HepG2 (cell line): Measurements from ENCODE around the gene TAF6L. TPM values are rescaled to one million over a fixed set of nuclear protein-coding genes. Genes with fewer than 3 reads are reported as not detected.

Experiments used
- FOXO4 ChIP-seq: sonication (generic); formaldehyde crosslinking; conservative IDR thresholded peaks from 2 replicates; pipeline ENCODE4 v1.8.1; 2023; ENCODE audit warnings: missing genetic modification reagents
- HOXA5 ChIP-seq: sonication (generic); formaldehyde crosslinking; IDR thresholded peaks from 2 replicates; pipeline ENCODE4 v1.4.0; 2020; ENCODE audit warnings: missing genetic modification reagents
- KLF12 ChIP-seq: sonication (generic); formaldehyde crosslinking; IDR thresholded peaks from 2 replicates; pipeline ENCODE4 v1.4.0; 2020; ENCODE audit warnings: missing genetic modification reagents, borderline replicate concordance
- KMT2A ChIP-seq: sonication (generic); formaldehyde crosslinking; IDR thresholded peaks from 2 replicates; pipeline ENCODE4 v1.4.0; 2020; ENCODE audit warnings: missing genetic modification reagents
- MBNL3 ChIP-seq: fragments of 250-450 bp; sonication (Bioruptor Pico); conservative IDR thresholded peaks from 2 replicates; pipeline ENCODE4 v1.8.0; 2022; ENCODE audit warnings: mild to moderate bottlenecking, inconsistent platforms
- NR3C1 ChIP-seq: sonication (generic); formaldehyde crosslinking; IDR thresholded peaks from 2 replicates; pipeline ENCODE4 v1.4.0; 2020; ENCODE audit warnings: missing genetic modification reagents
- PAXIP1 ChIP-seq: sonication (generic); formaldehyde crosslinking; conservative IDR thresholded peaks from 2 replicates; pipeline ENCODE4 v1.4.0; 2020; ENCODE audit warnings: mild to moderate bottlenecking, missing genetic modification reagents, moderate library complexity
- PHF8 ChIP-seq: sonication (generic); formaldehyde crosslinking; IDR thresholded peaks from 2 replicates; pipeline ENCODE4 v1.5.0; 2020; ENCODE audit warnings: missing genetic modification reagents
- POLR2A ChIP-seq, 2 experiments: IDR thresholded peaks; 2 replicates each; pipeline ENCODE4 v1.6.1; 2011; ENCODE audit warnings: low read depth in 2 of 2, low read length in 2 of 2, mild to moderate bottlenecking in 1 of 2, moderate library complexity in 1 of 2; ENCODE audit not compliant: insufficient read depth in 1 of 2
- RCOR2 ChIP-seq: IDR thresholded peaks from 2 replicates; pipeline ENCODE4 v1.6.1; 2016; ENCODE audit warnings: missing biosample characterization, missing genetic modification reagents
- REXO4 ChIP-seq: sonication (generic); formaldehyde crosslinking; IDR thresholded peaks from 2 replicates; pipeline ENCODE4 v1.8.0; 2022; ENCODE audit warnings: missing genetic modification reagents, mild to moderate bottlenecking, borderline replicate concordance
- SMAD1 ChIP-seq: sonication (generic); formaldehyde crosslinking; IDR thresholded peaks from 2 replicates; pipeline ENCODE4 v1.4.0; 2020; ENCODE audit warnings: missing genetic modification reagents, low read depth, mild to moderate bottlenecking, borderline replicate concordance
- SMC3 ChIP-seq: IDR thresholded peaks from 2 replicates; pipeline ENCODE4 v1.6.1; 2011; ENCODE audit warnings: low read length, improper control_type of control experiment
- SNRNP70 ChIP-seq: fragments of 200-400 bp; formaldehyde crosslinking; IDR thresholded peaks from 2 replicates; pipeline ENCODE4 v1.6.1; 2017; ENCODE audit warnings: mild to moderate bottlenecking, low read depth, low read length, moderate library complexity
- ZBTB7A ChIP-seq: sonication (generic); formaldehyde crosslinking; IDR thresholded peaks from 2 replicates; pipeline ENCODE4 v1.8.0; 2022; ENCODE audit warnings: mild to moderate bottlenecking, missing genetic modification reagents
- ZNF557 ChIP-seq: sonication (generic); formaldehyde crosslinking; IDR thresholded peaks from 2 replicates; pipeline ENCODE4 v1.4.0; 2020; ENCODE audit warnings: missing genetic modification reagents
- ZNF570 ChIP-seq: sonication (generic); formaldehyde crosslinking; IDR thresholded peaks from 2 replicates; pipeline ENCODE4 v1.4.0; 2020; ENCODE audit warnings: mild to moderate bottlenecking, missing genetic modification reagents, borderline replicate concordance
- ZNF839 ChIP-seq: sonication (generic); formaldehyde crosslinking; IDR thresholded peaks from 2 replicates; pipeline ENCODE4 v1.4.0; 2020; ENCODE audit warnings: missing genetic modification reagents, mild to moderate bottlenecking, borderline replicate concordance
- polyA plus RNA-seq, 8 experiments: library from polyadenylated mRNA; depleted of rRNA in 3 of 8; stranded (reverse) in 7 of 8; unstranded in 1 of 8; fragments of >200 nt; fragmentation: Illumina TruSeq in 4 of 8; extraction: Trizol in 4 of 8; gene quantifications; 2 replicates each; pipeline versions ENCODE4 v1.2.1 to v1.2.3, GENCODE V29; 2011 to 2016; ENCODE audit warnings: low read depth in 4 of 8, missing spikeins in 1 of 8, mixed read lengths in 1 of 8; ENCODE audit not compliant: insufficient read depth in 1 of 8
- total RNA-seq, 5 experiments: library from RNA; depleted of rRNA; stranded (reverse); fragments of >200 nt; fragmentation: Illumina TruSeq; extraction: Trizol; gene quantifications; 2 replicates each; pipeline ENCODE4 v1.2.3, GENCODE V29; 2016; ENCODE audit warnings: low read depth in 1 of 5
- TF ChIP-seq, protein P1 (sequence below): sonication (generic); formaldehyde crosslinking; IDR thresholded peaks from 2 replicates; pipeline ENCODE4 v1.4.0; 2020; ENCODE audit warnings: low read depth, missing genetic modification reagents
- TF ChIP-seq, protein P2 (sequence below): IDR thresholded peaks from 2 replicates; pipeline ENCODE4 v1.6.1; 2016; ENCODE audit warnings: missing compliant biosample characterization, missing genetic modification reagents, borderline replicate concordance

Gene TAF6L
- total and polyA plus RNA-seq, 2 of the 13 experiments (the other 11 are each of a cell fraction or from before 2014, with no cell fraction given): 12.6 to 19.4 TPM

DNA sequence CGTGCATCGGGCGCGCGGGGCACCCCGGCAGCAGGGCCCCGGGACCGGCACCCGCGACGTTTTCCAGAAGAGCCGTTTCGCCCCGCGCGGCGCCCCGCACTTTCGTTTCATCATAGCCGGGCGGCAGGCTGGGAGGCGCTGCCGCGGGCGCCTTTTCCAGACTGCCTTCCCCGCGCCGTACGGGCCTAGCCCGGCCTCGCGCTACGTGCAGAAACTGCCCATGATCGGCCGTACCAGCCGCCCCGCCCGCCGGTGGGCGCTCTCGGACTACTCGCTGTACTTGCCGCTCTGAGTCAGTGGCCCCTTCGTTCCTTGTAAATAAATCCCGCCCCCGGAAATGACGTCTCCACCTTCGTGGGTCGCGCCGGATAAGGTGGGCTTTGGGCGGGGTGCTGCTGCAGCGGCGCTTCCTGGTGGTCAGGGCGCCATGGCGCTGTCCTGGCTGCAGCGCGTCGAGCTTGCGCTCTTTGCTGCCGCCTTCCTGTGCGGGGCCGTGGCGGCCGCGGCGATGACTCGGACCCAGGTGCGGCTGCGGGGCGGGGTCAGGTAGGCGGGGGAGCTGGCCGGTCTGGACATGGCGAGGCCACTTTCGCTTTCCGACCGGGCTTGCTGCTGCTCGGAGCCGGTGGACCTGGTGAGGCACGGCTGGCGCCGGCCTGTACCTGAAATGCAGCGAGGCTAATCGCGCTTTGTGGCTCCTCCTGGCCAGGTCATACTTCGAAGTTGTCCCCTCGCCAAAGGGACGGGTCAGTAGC, 16.0 kb downstream of the TAF6L start, which contains the start of gene TMEM179B (continued):
- TF ChIP-seq, protein P1, sequence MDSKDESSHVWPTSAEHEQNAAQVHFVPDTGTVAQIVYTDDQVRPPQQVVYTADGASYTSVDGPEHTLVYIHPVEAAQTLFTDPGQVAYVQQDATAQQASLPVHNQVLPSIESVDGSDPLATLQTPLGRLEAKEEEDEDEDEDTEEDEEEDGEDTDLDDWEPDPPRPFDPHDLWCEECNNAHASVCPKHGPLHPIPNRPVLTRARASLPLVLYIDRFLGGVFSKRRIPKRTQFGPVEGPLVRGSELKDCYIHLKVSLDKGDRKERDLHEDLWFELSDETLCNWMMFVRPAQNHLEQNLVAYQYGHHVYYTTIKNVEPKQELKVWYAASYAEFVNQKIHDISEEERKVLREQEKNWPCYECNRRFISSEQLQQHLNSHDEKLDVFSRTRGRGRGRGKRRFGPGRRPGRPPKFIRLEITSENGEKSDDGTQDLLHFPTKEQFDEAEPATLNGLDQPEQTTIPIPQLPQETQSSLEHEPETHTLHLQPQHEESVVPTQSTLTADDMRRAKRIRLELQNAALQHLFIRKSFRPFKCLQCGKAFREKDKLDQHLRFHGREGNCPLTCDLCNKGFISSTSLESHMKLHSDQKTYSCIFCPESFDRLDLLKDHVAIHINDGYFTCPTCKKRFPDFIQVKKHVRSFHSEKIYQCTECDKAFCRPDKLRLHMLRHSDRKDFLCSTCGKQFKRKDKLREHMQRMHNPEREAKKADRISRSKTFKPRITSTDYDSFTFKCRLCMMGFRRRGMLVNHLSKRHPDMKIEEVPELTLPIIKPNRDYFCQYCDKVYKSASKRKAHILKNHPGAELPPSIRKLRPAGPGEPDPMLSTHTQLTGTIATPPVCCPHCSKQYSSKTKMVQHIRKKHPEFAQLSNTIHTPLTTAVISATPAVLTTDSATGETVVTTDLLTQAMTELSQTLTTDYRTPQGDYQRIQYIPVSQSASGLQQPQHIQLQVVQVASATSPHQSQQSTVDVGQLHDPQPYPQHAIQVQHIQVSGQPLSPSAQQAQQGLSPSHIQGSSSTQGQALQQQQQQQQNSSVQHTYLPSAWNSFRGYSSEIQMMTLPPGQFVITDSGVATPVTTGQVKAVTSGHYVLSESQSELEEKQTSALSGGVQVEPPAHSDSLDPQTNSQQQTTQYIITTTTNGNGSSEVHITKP (CRISPR knock-in tag): no peak
- 0 out of 2 replicates have a peak, but pooled peaks have one; percentile 40 for TF ChIP-seq SNRNP70
- TF ChIP-seq ZNF557 (CRISPR knock-in tag): peak; percentile 83; the same call in 1 of the 2 replicates
- peak; percentile 96 for TF ChIP-seq KMT2A (CRISPR knock-in tag)
- TF ChIP-seq PAXIP1 (CRISPR knock-in tag): peak; percentile 68
- TF ChIP-seq POLR2A (IDR thresholded peaks at IDR 0.05; ENCODE audit: insufficient read depth in 1 of 2, low read depth in 2 of 2, low read length in 2 of 2): peak; percentile 91 to 98
- TF ChIP-seq HOXA5 (CRISPR knock-in tag): peak; percentile 57
- no peak for TF ChIP-seq FOXO4 (CRISPR knock-in tag)
- TF ChIP-seq, protein P2, sequence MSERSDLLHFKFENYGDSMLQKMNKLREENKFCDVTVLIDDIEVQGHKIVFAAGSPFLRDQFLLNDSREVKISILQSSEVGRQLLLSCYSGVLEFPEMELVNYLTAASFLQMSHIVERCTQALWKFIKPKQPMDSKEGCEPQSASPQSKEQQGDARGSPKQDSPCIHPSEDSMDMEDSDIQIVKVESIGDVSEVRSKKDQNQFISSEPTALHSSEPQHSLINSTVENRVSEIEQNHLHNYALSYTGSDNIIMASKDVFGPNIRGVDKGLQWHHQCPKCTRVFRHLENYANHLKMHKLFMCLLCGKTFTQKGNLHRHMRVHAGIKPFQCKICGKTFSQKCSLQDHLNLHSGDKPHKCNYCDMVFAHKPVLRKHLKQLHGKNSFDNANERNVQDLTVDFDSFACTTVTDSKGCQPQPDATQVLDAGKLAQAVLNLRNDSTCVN (CRISPR knock-in tag): no peak; the same call in 1 of the 2 replicates
- TF ChIP-seq ZNF839 (CRISPR knock-in tag): peak; percentile 91; the same call in 1 of the 2 replicates
- peak; percentile 86 for TF ChIP-seq ZBTB7A (CRISPR knock-in tag)
- TF ChIP-seq KLF12 (CRISPR knock-in tag): 0 out of 2 replicates have a peak, but pooled peaks have one; percentile 21
- no peak for TF ChIP-seq SMAD1 (CRISPR knock-in tag)
- peak; percentile 93 for TF ChIP-seq PHF8 (CRISPR knock-in tag)
- no peak for TF ChIP-seq SMC3
- TF ChIP-seq MBNL3: no peak
- no peak for TF ChIP-seq NR3C1 (CRISPR knock-in tag)
- peak; percentile 67; the same call in 1 of the 2 replicates for TF ChIP-seq RCOR2 (CRISPR knock-in tag)
- TF ChIP-seq ZNF570: no peak
- no peak for TF ChIP-seq REXO4 (CRISPR knock-in tag)
